Stimulated activated CD8-positive, alpha-beta memory T cell treated with anti-CD3 and anti-CD28 coated beads, Interleukin-4, amount 100 ng/mL, for 24 hours (primary cell): ENCODE data around the gene SRSF4.
"Not testable (repeated sequence)": the region's sequence is repeated elsewhere in the genome, so short reads cannot be mapped to it uniquely, and the experiment has no call there.

Source experiments
- DNase-seq: peaks from one replicate; pipeline ENCODE4 v3.0.0-alpha.2; 2020; ENCODE audit warnings: low read depth

SRSF4 gene

GRCh38 chr1:29181413-29182225 is at the start of gene SRSF4:
Gene SRSF4 (minus strand): TSS chr1:29181900. CDS start chr1:29181752, 148 bp downstream.
- peak; percentile 98 for DNase-seq

GRCh38 chr1:29230553-29231378 is 49.1 kb upstream of the SRSF4 start, which contains the start of gene MECR:
Gene MECR (minus strand): TSS chr1:29230934. CDS start chr1:29230906, 28 bp downstream.
- DNase-seq, result peak; percentile 93

- no peak for DNase-seq
Observed at GRCh38 chr1:29230204-29230552, 48.5 kb upstream of the SRSF4 start.

GRCh38 chr1:29227511-29227910 is 45.8 kb upstream of the SRSF4 start:
- no peak for DNase-seq

GRCh38 chr1:29225361-29225760 is 43.7 kb upstream of the SRSF4 start:
- no peak for DNase-seq

GRCh38 chr1:29224356-29224837 is 42.7 kb upstream of the SRSF4 start:
- no peak for DNase-seq

- no peak for DNase-seq
Observed at GRCh38 chr1:29223521-29223920, 41.8 kb upstream of the SRSF4 start.

- DNase-seq, result no peak
Observed at GRCh38 chr1:29222686-29223085, 41.0 kb upstream of the SRSF4 start.

GRCh38 chr1:29222260-29222659 is 40.6 kb upstream of the SRSF4 start:
- not testable (repeated sequence) for DNase-seq

- DNase-seq, result no peak
Observed at GRCh38 chr1:29221296-29221695, 39.6 kb upstream of the SRSF4 start.

GRCh38 chr1:29218223-29218622 is 36.5 kb upstream of the SRSF4 start:
- no peak for DNase-seq

- DNase-seq, result no peak
Observed at GRCh38 chr1:29217633-29218032, 35.9 kb upstream of the SRSF4 start.

GRCh38 chr1:29213055-29213454 is 31.4 kb upstream of the SRSF4 start:
- DNase-seq, result no peak

- no peak for DNase-seq
Observed at GRCh38 chr1:29211086-29212030, 29.7 kb upstream of the SRSF4 start.

- no peak for DNase-seq
Observed at GRCh38 chr1:29210278-29211085, 28.8 kb upstream of the SRSF4 start.

GRCh38 chr1:29209173-29209572 is 27.5 kb upstream of the SRSF4 start:
- DNase-seq, result no peak

GRCh38 chr1:29208442-29208841 is 26.7 kb upstream of the SRSF4 start:
- no peak for DNase-seq

GRCh38 chr1:29202584-29203340 is 21.1 kb upstream of the SRSF4 start:
- DNase-seq, result peak; percentile 84

- DNase-seq, result no peak
Observed at GRCh38 chr1:29202053-29202452, 20.4 kb upstream of the SRSF4 start.

- DNase-seq, result no peak
Observed at GRCh38 chr1:29201595-29202051, 19.9 kb upstream of the SRSF4 start.
